B cell (primary cell): Measurements from ENCODE around the gene PLEKHA8. TPM values are rescaled to one million over a fixed set of nuclear protein-coding genes. Genes with fewer than 3 reads are reported as not detected.

ENCODE experiments used
- ATAC-seq: fragments of 200-7000 bp; cut with Tn5 transposase; one replicate; pipeline ENCODE4 v1.10.0; 2021; ENCODE audit warnings: low read depth, mild to moderate bottlenecking, moderate number of reproducible peaks, moderate library complexity
- CTCF ChIA-PET: fragments of 350-600 bp; sonication (Branson Sonifier 250); formaldehyde crosslinking; loops from one replicate; lab custom pipeline; 2021; ENCODE audit warnings: antibody characterized with exemption, inconsistent platforms; lab: Charles Lee
- POLR2A ChIA-PET: fragments of 350-600 bp; sonication (Branson Sonifier 250); formaldehyde crosslinking; loops from one replicate; lab custom pipeline; 2021; ENCODE audit warnings: antibody characterized with exemption; lab: Charles Lee
- DNase-seq: peaks from one replicate; pipeline ENCODE4 v3.0.0; 2013
- H2AFZ ChIP-seq: 2 replicates; pipeline ENCODE4 v1.6.1; 2012; ENCODE audit warnings: mild to moderate bottlenecking, low read depth, low read length; ENCODE audit not compliant: insufficient read depth, poor library complexity, severe bottlenecking
- H3K27ac ChIP-seq, 2 donors: 1 replicate in 1 of 2; 2 replicates in 1 of 2; pipeline ENCODE4 v1.5.1; 2012 to 2013; ENCODE audit warnings: low read length in 2 of 2, mild to moderate bottlenecking in 2 of 2, moderate library complexity in 1 of 2
- H3K27me3 ChIP-seq, 4 experiments: fragments of 200-600 bp in 1 of 4; sonication (generic) in 1 of 4; replicated peaks in 1 of 4; 1 replicate in 2 of 4; 2 replicates in 2 of 4; pipeline versions ENCODE4 v1.6.1 to v1.7.0; 2013 to 2016; ENCODE audit warnings: low read length in 3 of 4, mild to moderate bottlenecking in 2 of 4, mixed read lengths in 1 of 4, moderate library complexity in 1 of 4; ENCODE audit not compliant: insufficient read depth in 4 of 4, control insufficient read depth in 3 of 4; ENCODE audit errors: control extremely low read depth in 1 of 4
- H3K36me3 ChIP-seq, 2 experiments: replicated peaks in 1 of 2; 1 replicate in 1 of 2; 2 replicates in 1 of 2; pipeline versions ENCODE4 v1.6.1 to v1.7.1; 2013; ENCODE audit warnings: low read length in 1 of 2; ENCODE audit not compliant: insufficient read depth in 2 of 2, control insufficient read depth in 1 of 2; ENCODE audit errors: control extremely low read depth in 1 of 2, extremely low read depth in 1 of 2
- H3K4me1 ChIP-seq, 2 donors: fragments of 200-600 bp in 1 of 2; sonication (generic) in 1 of 2; 1 replicate in 1 of 2; 2 replicates in 1 of 2; pipeline versions ENCODE4 v1.5.1 to v1.6.1; 2013 to 2017; ENCODE audit warnings: low read length in 2 of 2; ENCODE audit not compliant: control insufficient read depth in 2 of 2, insufficient read depth in 2 of 2
- H3K4me2 ChIP-seq: replicated peaks from 2 replicates; pipeline ENCODE3; 2012; ENCODE audit warnings: mild to moderate bottlenecking, low read depth, low read length; ENCODE audit not compliant: poor library complexity, severe bottlenecking
- H3K4me3 ChIP-seq, 5 experiments: fragments of 200-600 bp in 1 of 5; sonication (generic) in 1 of 5; 1 replicate in 3 of 5; 2 replicates in 2 of 5; pipeline versions ENCODE4 v1.5.1 to v1.7.0; 2011 to 2016; ENCODE audit warnings: low read length in 4 of 5, mild to moderate bottlenecking in 4 of 5, low read depth in 2 of 5, control low read depth in 1 of 5, moderate library complexity in 1 of 5; ENCODE audit not compliant: insufficient read depth in 1 of 5; ENCODE audit errors: control extremely low read depth in 1 of 5, extremely low read depth in 1 of 5
- H3K79me2 ChIP-seq: fragments of 200-600 bp; sonication (generic); one replicate; pipeline ENCODE4 v1.6.0; 2016; ENCODE audit warnings: low read length; ENCODE audit not compliant: control insufficient read depth, insufficient read depth
- H3K9ac ChIP-seq: fragments of 200-600 bp; sonication (generic); 2 replicates; pipeline ENCODE4 v1.6.1; 2017; ENCODE audit warnings: mild to moderate bottlenecking, low read length, moderate library complexity
- H3K9me3 ChIP-seq, 3 donors: one replicate each; pipeline versions ENCODE4 v1.6.1 to v1.7.1; 2013; ENCODE audit warnings: low read length in 2 of 3; ENCODE audit not compliant: control insufficient read depth in 2 of 3, insufficient read depth in 1 of 3; ENCODE audit errors: control extremely low read depth in 1 of 3
- H4K20me1 ChIP-seq: 2 replicates; pipeline ENCODE4 v1.6.0; 2012; ENCODE audit warnings: mild to moderate bottlenecking, low read length; ENCODE audit not compliant: insufficient read depth, control insufficient read depth, poor library complexity, severe bottlenecking
- H3K27ac Mint-ChIP-seq: one replicate; pipeline ENCODE4 v1.8.0; 2021; ENCODE audit warnings: mixed read lengths
- H3K27me3 Mint-ChIP-seq: one replicate; pipeline ENCODE4 v1.8.0; 2021; ENCODE audit warnings: mixed read lengths
- H3K4me1 Mint-ChIP-seq: one replicate; pipeline ENCODE4 v1.8.0; 2021; ENCODE audit warnings: mixed read lengths
- H3K4me3 Mint-ChIP-seq: one replicate; pipeline ENCODE4 v1.8.0; 2021; ENCODE audit warnings: mixed read lengths
- H3K9me3 Mint-ChIP-seq: one replicate; pipeline ENCODE4 v1.8.0; 2022; ENCODE audit warnings: mixed read lengths; ENCODE audit not compliant: insufficient read depth
- CTCF ChIP-seq: fragments of 200-600 bp; IDR thresholded peaks from one replicate; pipeline ENCODE4 v1.8.0; 2022; ENCODE audit warnings: antibody characterized with exemption, mild to moderate bottlenecking
- EZH2 ChIP-seq: IDR thresholded peaks from 2 replicates; pipeline ENCODE4 v1.6.1; 2012; ENCODE audit warnings: borderline replicate concordance, low read depth, mild to moderate bottlenecking, moderate library complexity, low read length; ENCODE audit not compliant: insufficient read depth, poor library complexity, severe bottlenecking
- WGBS: methylation state at CpG from one replicate; pipeline ENCODE4 v1.1.5; 2013; ENCODE audit warnings: missing lambda C conversion rate; ENCODE audit not compliant: insufficient coverage; 5-methylcytosine and 5-hydroxymethylcytosine counted together
- intact Hi-C: fragments of 100-400 bp; cut with micrococcal nuclease; formaldehyde crosslinking; loops from one replicate; pipeline ENCODE4 v1.10.0; 2022
- polyA plus RNA-seq: library from polyadenylated mRNA; depleted of rRNA; stranded (reverse); fragments of >200 nt; gene quantifications from 2 replicates; pipeline ENCODE4 v1.2.3, GENCODE V29; 2012
- total RNA-seq, 2 donors: library from RNA; stranded (reverse); fragments of 120-200 nt in 1 of 2; gene quantifications; 1 replicate in 1 of 2; 2 replicates in 1 of 2; pipeline versions ENCODE4 v1.2.3 to v1.2.4, GENCODE V29; 2013 to 2022

PLEKHA8 gene
- total and polyA plus RNA-seq, 2 donors (not counting 1 experiment from before 2014, with no cell fraction given) = 1.7 to 10.5 TPM

GRCh38 chr7:29998489-29998888, 29.7 kb upstream of the PLEKHA8 start:
- TF ChIP-seq CTCF (no peak), EZH2 (no peak)
- intact Hi-C loops = no loop called here
- no peak overlapping the region for H3K4me3 Mint-ChIP-seq

DNA sequence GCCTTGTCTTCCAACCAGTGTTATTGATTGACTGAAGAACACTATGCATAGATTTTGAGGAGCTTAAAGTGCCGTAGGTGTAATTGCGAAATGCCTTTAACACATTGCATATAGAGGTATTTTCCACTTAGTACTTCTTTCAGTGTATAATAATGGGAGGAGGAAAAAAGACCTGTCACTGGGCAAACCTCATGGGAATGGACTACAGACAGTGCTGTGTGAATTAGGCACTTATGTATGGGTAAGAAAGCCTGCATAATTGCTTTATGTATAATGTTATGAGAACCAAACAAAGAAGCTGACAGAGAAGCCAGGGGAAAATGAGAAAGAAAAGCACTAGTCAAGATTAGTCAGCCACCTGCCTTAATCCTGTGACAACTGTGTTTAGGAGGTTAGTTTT, 26.2 kb upstream of the PLEKHA8 start:
- H3K36me3 ChIP-seq = no peaks in the 10 kb centered on the region
- POLR2A ChIA-PET = no interaction called here
- no peaks in the 10 kb centered on the region for H4K20me1 ChIP-seq
- Mint-ChIP-seq H3K4me3 (no peak overlapping the region), H3K27ac (no peak overlapping the region), H3K4me1 (no peaks in the 10 kb centered on the region), H3K9me3 (no peaks in the 10 kb centered on the region), H3K27me3 (no peaks in the 10 kb centered on the region)
- no CpG with 5 or more reads among the region's 2 CpGs for WGBS
- H3K27ac ChIP-seq = no peak overlapping the region
- H3K4me3 ChIP-seq = no peak overlapping the region
- H3K27me3 ChIP-seq = no peaks in the 10 kb centered on the region
- no peaks in the 10 kb centered on the region for H3K9me3 ChIP-seq
- no peak for TF ChIP-seq CTCF
- no peak for TF ChIP-seq EZH2
- intact Hi-C loops = no loop called here
- no peak overlapping the region for H2AFZ ChIP-seq
- no peak for DNase-seq
- CTCF ChIA-PET = no interaction called here
- H3K9ac ChIP-seq = no peak overlapping the region
- H3K4me1 ChIP-seq = no peaks in the 10 kb centered on the region
- no peak overlapping the region for H3K4me2 ChIP-seq
- H3K79me2 ChIP-seq = no peaks in the 10 kb centered on the region
- no peak for ATAC-seq

More at GRCh38 chr7:29998489-29998888, 29.7 kb upstream of the PLEKHA8 start:
- Histone ChIP-seq H2AFZ (no peak overlapping the region), H3K4me3 (no peak overlapping the region), H3K79me2 (no peaks in the 10 kb centered on the region), H3K36me3 (no peaks in the 10 kb centered on the region), H3K4me1 (no peaks in the 10 kb centered on the region), H4K20me1 (no peaks in the 10 kb centered on the region), H3K9ac (no peak overlapping the region), H3K27me3 (peaks cover 0 to 4% (median 0%) of the 10 kb centered on the region in 4 experiments), H3K27ac (no peak overlapping the region), H3K9me3 (peaks cover 0 to 12% (median 9%) of the 10 kb centered on the region in 3 donors), H3K4me2 (no peak overlapping the region)
- H3K4me1 Mint-ChIP-seq = no peaks in the 10 kb centered on the region
- ChIA-PET CTCF (no interaction called here), POLR2A (no interaction called here)
- H3K9me3 Mint-ChIP-seq = peaks cover 5% of the 10 kb centered on the region
- no peak overlapping the region for H3K27ac Mint-ChIP-seq
- no peaks in the 10 kb centered on the region for H3K27me3 Mint-ChIP-seq
- ATAC-seq (no peak), DNase-seq (no peak)
